ENCODE results near the gene YWHAB.

The YWHAB gene

DNA sequence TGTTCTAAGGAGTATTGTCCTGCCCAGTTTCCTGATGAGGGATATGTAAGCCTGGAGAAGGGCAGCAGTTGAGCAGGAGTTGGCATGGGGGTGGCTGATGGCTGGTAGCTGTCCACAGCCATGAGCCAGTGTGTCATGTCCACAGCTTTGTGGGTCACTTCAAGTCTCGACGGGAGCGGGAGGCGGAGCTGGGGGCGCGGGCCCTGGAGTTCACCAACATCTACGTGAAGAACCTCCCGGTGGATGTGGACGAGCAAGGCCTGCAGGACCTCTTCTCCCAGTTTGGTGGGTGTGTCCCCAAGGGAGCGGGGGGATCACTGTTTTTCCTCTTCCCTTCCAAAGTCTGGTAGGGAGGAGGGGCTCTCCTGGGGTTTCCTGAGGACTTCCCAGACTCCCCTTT, 33.3 kb downstream of the YWHAB start:
- H3K9me3 ChIP-seq (ENCODE audit: low read length) = no peaks in the 10 kb centered on the region
- H2AFZ ChIP-seq (ENCODE audit: low read length) = no peak overlapping the region
- no peaks in the 10 kb centered on the region for H3K27me3 ChIP-seq (ENCODE audit: insufficient read depth, low read length)
- H4K20me1 ChIP-seq (ENCODE audit: insufficient read depth, low read length) = no peaks in the 10 kb centered on the region
- H3K9me2 ChIP-seq (ENCODE audit: low read depth, low read length) = no peaks in the 10 kb centered on the region
- H3K79me2 ChIP-seq (ENCODE audit: insufficient read depth, low read length) = no peaks in the 10 kb centered on the region
- H3K4me1 ChIP-seq (ENCODE audit: insufficient read depth, low read length, severe bottlenecking) = no peaks in the 10 kb centered on the region
- peaks cover 52% of the 10 kb centered on the region for H3K36me3 ChIP-seq (ENCODE audit: insufficient read depth, low read length)
- no peak overlapping the region for H3K4me2 ChIP-seq (ENCODE audit: low read length)
- TF ChIP-seq EZH2 (IDR thresholded peaks at IDR 0.05; ENCODE audit: borderline replicate concordance, low read length) = no peak
- TF ChIP-seq, protein P1, sequence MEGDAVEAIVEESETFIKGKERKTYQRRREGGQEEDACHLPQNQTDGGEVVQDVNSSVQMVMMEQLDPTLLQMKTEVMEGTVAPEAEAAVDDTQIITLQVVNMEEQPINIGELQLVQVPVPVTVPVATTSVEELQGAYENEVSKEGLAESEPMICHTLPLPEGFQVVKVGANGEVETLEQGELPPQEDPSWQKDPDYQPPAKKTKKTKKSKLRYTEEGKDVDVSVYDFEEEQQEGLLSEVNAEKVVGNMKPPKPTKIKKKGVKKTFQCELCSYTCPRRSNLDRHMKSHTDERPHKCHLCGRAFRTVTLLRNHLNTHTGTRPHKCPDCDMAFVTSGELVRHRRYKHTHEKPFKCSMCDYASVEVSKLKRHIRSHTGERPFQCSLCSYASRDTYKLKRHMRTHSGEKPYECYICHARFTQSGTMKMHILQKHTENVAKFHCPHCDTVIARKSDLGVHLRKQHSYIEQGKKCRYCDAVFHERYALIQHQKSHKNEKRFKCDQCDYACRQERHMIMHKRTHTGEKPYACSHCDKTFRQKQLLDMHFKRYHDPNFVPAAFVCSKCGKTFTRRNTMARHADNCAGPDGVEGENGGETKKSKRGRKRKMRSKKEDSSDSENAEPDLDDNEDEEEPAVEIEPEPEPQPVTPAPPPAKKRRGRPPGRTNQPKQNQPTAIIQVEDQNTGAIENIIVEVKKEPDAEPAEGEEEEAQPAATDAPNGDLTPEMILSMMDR (IDR thresholded peaks at IDR 0.05; ENCODE audit: low read length) = no peak
- no peak overlapping the region for H3K9ac ChIP-seq (ENCODE audit: low read length)
- H3K27ac ChIP-seq (ENCODE audit: low read depth, low read length, poor library complexity, severe bottlenecking) = no peak overlapping the region
- H3F3A ChIP-seq (ENCODE audit: insufficient read depth, low read length) = no peaks in the 10 kb centered on the region
- H3K4me3 ChIP-seq (ENCODE audit: low read depth, low read length, poor library complexity, severe bottlenecking) = no peak overlapping the region

DNA sequence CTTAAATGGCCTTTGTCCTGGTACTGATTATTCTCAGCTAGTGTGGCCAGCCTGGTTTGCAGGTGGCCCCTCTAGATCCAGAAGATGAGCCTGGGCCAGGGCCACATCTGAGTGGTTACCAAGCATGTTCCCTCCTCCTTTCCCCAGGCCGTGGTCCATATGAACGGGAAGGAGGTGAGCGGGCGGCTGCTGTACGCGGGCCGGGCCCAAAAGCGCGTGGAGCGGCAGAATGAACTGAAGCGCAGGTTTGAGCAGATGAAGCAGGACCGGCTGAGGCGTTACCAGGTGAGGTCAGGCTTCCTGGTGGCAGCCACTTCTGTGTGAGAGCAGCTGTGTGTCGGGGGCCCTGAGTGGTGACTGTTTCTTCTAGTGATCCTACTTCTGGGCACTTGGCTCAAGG, 35.9 kb downstream of the YWHAB start:
- TF ChIP-seq, protein P1 (IDR thresholded peaks at IDR 0.05; ENCODE audit: low read length) = no peak
- TF ChIP-seq EZH2 (IDR thresholded peaks at IDR 0.05; ENCODE audit: borderline replicate concordance, low read length) = no peak
- Histone ChIP-seq H3K4me3 (ENCODE audit: low read depth, low read length, poor library complexity, severe bottlenecking) (no peak overlapping the region), H3K27ac (ENCODE audit: low read depth, low read length, poor library complexity, severe bottlenecking) (no peak overlapping the region), H3K4me2 (ENCODE audit: low read length) (no peak overlapping the region), H4K20me1 (ENCODE audit: insufficient read depth, low read length) (no peaks in the 10 kb centered on the region), H3K79me2 (ENCODE audit: insufficient read depth, low read length) (no peaks in the 10 kb centered on the region), H2AFZ (ENCODE audit: low read length) (no peak overlapping the region), H3K4me1 (ENCODE audit: insufficient read depth, low read length, severe bottlenecking) (no peaks in the 10 kb centered on the region), H3K36me3 (ENCODE audit: insufficient read depth, low read length) (peaks cover 55% of the 10 kb centered on the region), H3K9me2 (ENCODE audit: low read depth, low read length) (no peaks in the 10 kb centered on the region), H3K9ac (ENCODE audit: low read length) (no peak overlapping the region), H3K27me3 (ENCODE audit: insufficient read depth, low read length) (no peaks in the 10 kb centered on the region), H3F3A (ENCODE audit: insufficient read depth, low read length) (no peaks in the 10 kb centered on the region), H3K9me3 (ENCODE audit: low read length) (no peaks in the 10 kb centered on the region)

DNA sequence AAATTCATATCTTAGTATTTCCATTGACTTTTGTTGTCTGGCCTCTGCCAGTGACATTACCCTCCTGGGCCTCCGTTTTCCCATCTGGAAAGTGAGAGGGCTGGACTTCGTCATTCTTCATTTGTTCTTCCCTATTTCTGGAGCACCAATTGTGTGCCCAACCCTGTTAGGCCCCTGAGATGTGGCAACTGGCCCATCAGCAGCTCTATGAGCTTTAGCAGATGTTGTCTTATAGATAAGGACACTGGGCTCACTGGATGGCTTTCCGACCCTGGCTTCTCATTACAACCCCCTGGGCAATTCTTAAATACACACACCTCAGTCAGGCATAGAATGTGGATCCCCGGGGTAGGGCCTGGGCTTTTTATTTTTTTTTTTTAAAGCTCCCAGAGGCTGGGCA, 39.0 kb downstream of the YWHAB start:
- no peak for TF ChIP-seq EZH2 (IDR thresholded peaks at IDR 0.05; ENCODE audit: borderline replicate concordance, low read length)
- TF ChIP-seq, protein P1 (IDR thresholded peaks at IDR 0.05; ENCODE audit: low read length) = no peak
- Histone ChIP-seq H3K4me2 (ENCODE audit: low read length) (no peak overlapping the region), H3K27ac (ENCODE audit: low read depth, low read length, poor library complexity, severe bottlenecking) (no peak overlapping the region), H3K27me3 (ENCODE audit: insufficient read depth, low read length) (no peaks in the 10 kb centered on the region), H3K36me3 (ENCODE audit: insufficient read depth, low read length) (peaks cover 35% of the 10 kb centered on the region), H3F3A (ENCODE audit: insufficient read depth, low read length) (no peaks in the 10 kb centered on the region), H2AFZ (ENCODE audit: low read length) (no peak overlapping the region), H4K20me1 (ENCODE audit: insufficient read depth, low read length) (no peaks in the 10 kb centered on the region), H3K9me3 (ENCODE audit: low read length) (no peaks in the 10 kb centered on the region), H3K4me3 (ENCODE audit: low read depth, low read length, poor library complexity, severe bottlenecking) (no peak overlapping the region), H3K79me2 (ENCODE audit: insufficient read depth, low read length) (no peaks in the 10 kb centered on the region), H3K4me1 (ENCODE audit: insufficient read depth, low read length, severe bottlenecking) (no peaks in the 10 kb centered on the region), H3K9me2 (ENCODE audit: low read depth, low read length) (no peaks in the 10 kb centered on the region), H3K9ac (ENCODE audit: low read length) (no peak overlapping the region)

Measured in OCI-LY1 (cell line).